Measurements from ENCODE around the gene CSNK1G2. TPM values are rescaled to one million over a fixed set of nuclear protein-coding genes. Genes with fewer than 3 reads are reported as not detected.
A peak's percentile ranks its signal among the peaks of the same experiment; 100 is the strongest.

CSNK1G2 gene
- total and polyA plus RNA-seq, 2 of the 13 experiments (the other 11 are each of a cell fraction or from before 2014, with no cell fraction given) = 53.8 to 72.5 TPM

- no peak for TF ChIP-seq ZC3H4 (CRISPR knock-in tag; IDR thresholded peaks at IDR 0.05; ENCODE audit: borderline replicate concordance)
- peak; percentile 38; the same call in 1 of the 2 replicates for TF ChIP-seq ATF2 (CRISPR knock-in tag; IDR thresholded peaks at IDR 0.05)
- peak; percentile 52; the same call in 1 of the 2 replicates for TF ChIP-seq ZNF331 (CRISPR knock-in tag; IDR thresholded peaks at IDR 0.05)
- TF ChIP-seq ZKSCAN8 (CRISPR knock-in tag; IDR thresholded peaks at IDR 0.05; ENCODE audit: borderline replicate concordance) = peak; percentile 54; the same call in 1 of the 2 replicates
- TF ChIP-seq UBTF (CRISPR knock-in tag; IDR thresholded peaks at IDR 0.05) = peak; percentile 86
- no peak for TF ChIP-seq ATF1 (CRISPR knock-in tag; IDR thresholded peaks at IDR 0.05)
- no peak for TF ChIP-seq RFX1 (IDR thresholded peaks at IDR 0.05)
- no peak for TF ChIP-seq NKX3-1 (CRISPR knock-in tag; IDR thresholded peaks at IDR 0.05)
- TF ChIP-seq SYNCRIP (IDR thresholded peaks at IDR 0.05; ENCODE audit: insufficient read depth, low read depth, low read length) = no peak
- TF ChIP-seq ZNF678 (CRISPR knock-in tag; IDR thresholded peaks at IDR 0.05) = no peak
- no peak for TF ChIP-seq BHLHE40 (IDR thresholded peaks at IDR 0.05; ENCODE audit: low read length)
- TF ChIP-seq ZNF136 (CRISPR knock-in tag; IDR thresholded peaks at IDR 0.05; ENCODE audit: low read depth) = no peak
- TF ChIP-seq KMT2B (CRISPR knock-in tag; IDR thresholded peaks at IDR 0.05) = no peak; the same call in 1 of the 2 replicates
- no peak for TF ChIP-seq TOPORS (CRISPR knock-in tag; IDR thresholded peaks at IDR 0.05)
- TF ChIP-seq ZXDC (CRISPR knock-in tag; IDR thresholded peaks at IDR 0.05) = no peak
- TF ChIP-seq ZNF773 (CRISPR knock-in tag; IDR thresholded peaks at IDR 0.05; ENCODE audit: borderline replicate concordance) = no peak
- TF ChIP-seq ATF7 (IDR thresholded peaks at IDR 0.05) = no peak
- no peak for TF ChIP-seq ATF7 (CRISPR knock-in tag; IDR thresholded peaks at IDR 0.05)
- TF ChIP-seq SMAD3 (CRISPR knock-in tag; IDR thresholded peaks at IDR 0.05) = peak; percentile 56; the same call in 1 of the 2 replicates
- no peak for TF ChIP-seq SNAPC2 (CRISPR knock-in tag; IDR thresholded peaks at IDR 0.05)
- TF ChIP-seq ATAD3A (CRISPR knock-in tag; IDR thresholded peaks at IDR 0.05) = no peak
- 0 out of 2 replicates have a peak, but pooled peaks have one; percentile 38 for TF ChIP-seq ZNF614 (CRISPR knock-in tag; IDR thresholded peaks at IDR 0.05; ENCODE audit: borderline replicate concordance)
- peak; percentile 54 for TF ChIP-seq FOXP4 (CRISPR knock-in tag; IDR thresholded peaks at IDR 0.05)
These were observed 1.3 kb downstream of the CSNK1G2 start (continued) for GRCh38 chr19:1942078-1942933.
